ENCODE data around the gene ZNF560.

Gene ZNF560

GRCh38 chr19:9436358-9436757, 62.1 kb downstream of the ZNF560 start:
- no peak for DNase-seq (ENCODE audit: low read depth in 2 of 2, low spot score in 1 of 2)

DNA sequence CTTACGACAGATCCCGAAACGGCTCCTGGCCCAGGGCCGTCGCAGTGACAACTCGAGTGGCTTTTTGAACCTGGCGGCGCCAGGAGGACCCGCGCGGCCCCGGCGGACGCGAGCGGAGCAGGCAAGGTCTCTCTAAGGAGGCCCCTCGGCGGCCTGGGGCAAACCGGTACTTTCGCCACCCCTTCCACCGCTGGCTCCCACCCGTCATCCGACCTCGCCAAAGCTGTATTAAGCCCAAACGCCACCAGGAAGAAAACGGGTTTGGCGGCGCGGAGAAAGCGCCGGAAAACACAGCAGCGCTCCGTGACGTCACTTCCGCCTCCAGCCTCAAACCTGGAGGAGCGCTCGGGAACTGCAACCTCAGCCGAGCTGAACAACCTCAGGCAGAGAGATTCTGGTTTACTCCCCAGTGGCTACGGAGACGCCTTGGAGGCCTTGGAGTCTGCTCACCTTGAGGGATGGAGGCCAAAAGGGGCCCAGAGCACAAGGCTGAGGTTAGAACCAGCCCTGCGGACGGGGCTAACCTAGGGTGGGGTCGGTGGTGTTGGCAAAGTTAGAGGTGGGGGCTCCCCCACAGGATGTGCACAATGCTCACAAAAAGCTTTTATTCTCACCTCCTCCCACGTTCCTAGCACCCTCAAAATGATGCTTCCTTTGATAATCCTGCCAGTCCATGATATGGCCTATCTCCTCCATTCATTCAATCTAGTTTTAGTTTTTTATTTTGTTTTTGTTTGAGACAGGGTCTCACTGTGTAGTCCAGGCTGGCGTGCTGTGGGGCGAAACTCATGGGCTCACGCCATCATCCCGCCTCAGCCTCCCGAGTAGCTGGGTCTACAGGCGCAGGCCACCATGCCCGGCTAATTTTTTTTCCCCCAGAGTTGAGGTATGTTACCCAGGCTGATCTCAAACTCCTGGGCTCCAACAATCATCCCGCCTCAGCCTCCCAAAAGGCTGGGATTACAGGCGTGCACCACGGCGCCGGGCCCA, 62.8 kb downstream of the ZNF560 start, which contains the start of gene ZNF266:
TSS of gene ZNF266 (minus strand) at position 295 of the 990 bp plus-strand sequence. CDS start 15,484 bp downstream, outside the sequence.
- DNase-seq (ENCODE audit: low read depth in 2 of 2, low spot score in 1 of 2) = peak; percentile 81 to 84

GRCh38 chr19:9431475-9431874, 66.9 kb downstream of the ZNF560 start:
- DNase-seq (ENCODE audit: low read depth in 2 of 2, low spot score in 1 of 2) = peak in 1 of 2 donors; percentile 32

DNA sequence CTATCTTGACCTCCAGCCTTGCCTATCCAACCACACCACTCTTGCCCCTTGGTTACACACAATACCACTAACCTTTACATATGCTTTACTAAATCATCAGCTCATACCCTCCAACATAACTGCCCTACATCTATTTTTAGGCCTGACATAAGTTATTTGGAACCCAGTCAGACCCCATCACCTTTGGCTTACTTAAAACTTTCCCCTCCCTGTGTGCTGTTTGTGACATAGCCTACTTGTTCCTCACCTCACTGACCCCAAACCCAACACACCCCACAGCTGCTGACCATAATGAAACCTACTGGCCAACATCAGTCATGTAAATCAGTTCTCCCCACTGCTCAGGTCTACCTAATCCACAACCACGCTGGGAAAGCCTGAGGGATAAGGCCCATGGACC, 68.0 kb downstream of the ZNF560 start:
- no peak for DNase-seq (ENCODE audit: low read depth in 2 of 2, low spot score in 1 of 2)

DNA sequence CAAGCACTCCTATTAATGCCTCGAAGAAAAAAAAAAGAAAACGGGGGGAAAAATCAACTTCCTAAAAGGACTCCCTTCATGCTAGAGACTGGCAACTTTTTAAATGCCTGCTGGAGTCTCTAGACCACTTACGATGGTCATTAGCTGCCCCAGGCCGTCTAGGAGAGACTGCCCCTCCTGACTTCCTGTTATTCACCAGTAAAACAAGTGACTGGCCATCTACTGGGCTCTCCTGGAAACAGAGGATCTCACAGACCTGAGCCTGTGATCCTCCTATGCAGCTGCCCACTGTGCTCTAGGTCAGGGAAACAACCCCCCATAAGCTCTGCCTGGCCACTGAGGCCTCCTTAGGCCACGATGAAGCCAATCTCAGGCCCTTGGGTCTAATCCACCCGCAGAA, 70.5 kb downstream of the ZNF560 start:
- no peak for DNase-seq (ENCODE audit: low read depth in 2 of 2, low spot score in 1 of 2)
